GM12878 (cell line): ENCODE data around the gene KAZN. TPM values are rescaled to one million over a fixed set of nuclear protein-coding genes. Genes with fewer than 3 reads are reported as not detected.

Source experiments
- ATAC-seq: fragments of 200-7000 bp; cut with Tn5 transposase; 3 replicates; pipeline ENCODE4 v1.9.1; 2020; ENCODE audit warnings: mild to moderate bottlenecking, moderate library complexity
- BruUV-seq: library from RNA; stranded (reverse); fragments of 400-500 nt; replicated peaks from 2 replicates; lab custom pipeline; 2021; lab: Mats Ljungman, UMichigan
- CTCF ChIA-PET: fragments of 300-600 bp; sonication (Branson Sonifier 250); formaldehyde crosslinking; extraction: SDS; loops from one replicate; lab custom pipeline; 2021; ENCODE audit warnings: inconsistent platforms; lab: Yijun Ruan, JAX
- POLR2A ChIA-PET: fragments of 350-600 bp; formaldehyde crosslinking; extraction: SDS; loops from one replicate; lab custom pipeline; 2021; ENCODE audit warnings: inconsistent platforms; lab: Charles Lee
- RAD21 ChIA-PET: fragments of 300-600 bp; sonication (Branson Sonifier 250); formaldehyde crosslinking; loops from one replicate; lab custom pipeline; 2023; ENCODE audit warnings: antibody characterized with exemption; ENCODE audit not compliant: unreplicated experiment; lab: Charles Lee
- SMC1A ChIA-PET: fragments of 300-600 bp; sonication (Branson Sonifier 250); formaldehyde crosslinking; loops from one replicate; lab custom pipeline; 2023; ENCODE audit not compliant: unreplicated experiment, uncharacterized antibody; lab: Charles Lee
- DNase-seq: peaks from one replicate; pipeline ENCODE4 v3.0.0-alpha.2; 2011; ENCODE audit warnings: low read depth, low spot score
- FAIRE-seq: peaks from 3 replicates; lab custom pipeline; 2011; peaks lifted over from hg19 to GRCh38; lab: Jason Lieb, UNC
- H2AFZ ChIP-seq: 2 replicates; pipeline ENCODE4 v1.6.0; 2011; ENCODE audit warnings: low read depth, low read length, control low read depth; ENCODE audit not compliant: control insufficient read depth
- H3K27ac ChIP-seq: 2 replicates; pipeline ENCODE4 v1.5.1; 2011; ENCODE audit warnings: control low read depth; ENCODE audit not compliant: control insufficient read depth, insufficient read depth
- H3K27me3 ChIP-seq, 2 experiments: replicated peaks in 1 of 2; 2 replicates each; pipeline versions ENCODE4 v1.6.0 to v1.6.1; 2011; ENCODE audit warnings: low read length in 1 of 2; ENCODE audit not compliant: control insufficient read depth in 2 of 2, insufficient read depth in 2 of 2
- H3K36me3 ChIP-seq, 2 experiments: 2 replicates each; pipeline ENCODE4 v1.5.1; 2011; ENCODE audit warnings: low read length in 1 of 2; ENCODE audit not compliant: control insufficient read depth in 2 of 2, insufficient read depth in 2 of 2
- H3K4me1 ChIP-seq: 2 replicates; pipeline ENCODE4 v1.6.1; 2011; ENCODE audit warnings: mild to moderate bottlenecking, low read length, moderate library complexity, mixed read lengths; ENCODE audit not compliant: control insufficient read depth, insufficient read depth
- H3K4me2 ChIP-seq: 2 replicates; pipeline ENCODE4 v1.6.0; 2011; ENCODE audit warnings: control low read depth; ENCODE audit not compliant: control insufficient read depth, insufficient read depth
- H3K4me3 ChIP-seq: fragments of 200-600 bp; sonication (generic); 2 replicates; pipeline ENCODE4 v1.5.1; 2016
- H3K79me2 ChIP-seq: 2 replicates; pipeline ENCODE4 v1.6.0; 2011; ENCODE audit warnings: low read length; ENCODE audit not compliant: control insufficient read depth, insufficient read depth
- H3K9ac ChIP-seq: 2 replicates; pipeline ENCODE4 v1.8.0; 2011; ENCODE audit warnings: low read length, control low read depth, mixed read lengths; ENCODE audit not compliant: control insufficient read depth, insufficient read depth
- H3K9me3 ChIP-seq: replicated peaks from 3 replicates; pipeline ENCODE4 v1.5.1; 2011; ENCODE audit warnings: mild to moderate bottlenecking, low read length; ENCODE audit not compliant: control insufficient read depth, insufficient read depth
- H4K20me1 ChIP-seq: 2 replicates; pipeline ENCODE4 v1.6.0; 2011; ENCODE audit not compliant: control insufficient read depth, insufficient read depth
- BCL11A ChIP-seq: IDR thresholded peaks from 2 replicates; pipeline ENCODE4 v1.6.1; 2011; ENCODE audit warnings: low read depth, low read length
- BHLHE40 ChIP-seq, 2 experiments: fragments of 450-650 bp in 1 of 2; IDR thresholded peaks; 2 replicates each; pipeline ENCODE4 v1.6.1; 2011 to 2017; ENCODE audit warnings: low read depth in 2 of 2, borderline replicate concordance in 1 of 2, improper control_type of control experiment in 1 of 2, low read length in 1 of 2, mild to moderate bottlenecking in 1 of 2
- BRCA1 ChIP-seq: IDR thresholded peaks from 2 replicates; pipeline ENCODE4 v1.6.1; 2011; ENCODE audit warnings: low read depth, low read length, improper control_type of control experiment
- E2F4 ChIP-seq: IDR thresholded peaks from 2 replicates; pipeline ENCODE4 v1.6.1; 2012; ENCODE audit warnings: low read depth, low read length, improper control_type of control experiment
- ESRRA ChIP-seq: IDR thresholded peaks from 2 replicates; pipeline ENCODE4 v1.6.1; 2012; ENCODE audit warnings: mild to moderate bottlenecking, low read length, improper control_type of control experiment
- HCFC1 ChIP-seq: fragments of 150-350 bp; IDR thresholded peaks from 2 replicates; pipeline ENCODE4 v1.6.1; 2014; ENCODE audit warnings: low read length
- HDGF ChIP-seq: fragments of 450-650 bp; IDR thresholded peaks from 2 replicates; pipeline ENCODE4 v1.6.1; 2016; ENCODE audit warnings: antibody characterized with exemption
- POLR2AphosphoS5 ChIP-seq: IDR thresholded peaks from 2 replicates; pipeline ENCODE4 v1.6.1; 2011; ENCODE audit warnings: mild to moderate bottlenecking, low read length, inconsistent platforms
- RFX5 ChIP-seq: IDR thresholded peaks from 2 replicates; pipeline ENCODE4 v1.6.1; 2011; ENCODE audit warnings: low read depth, low read length, improper control_type of control experiment
- SMC3 ChIP-seq: IDR thresholded peaks from 2 replicates; pipeline ENCODE4 v1.6.1; 2011; ENCODE audit warnings: low read length, improper control_type of control experiment, borderline replicate concordance
- TBL1XR1 ChIP-seq: IDR thresholded peaks from 2 replicates; pipeline ENCODE4 v1.6.1; 2012; ENCODE audit warnings: low read depth, low read length, improper control_type of control experiment
- TCF7 ChIP-seq: IDR thresholded peaks from 2 replicates; pipeline ENCODE4 v1.6.1; 2014; ENCODE audit warnings: antibody characterized with exemption, borderline replicate concordance
- ZBTB33 ChIP-seq: fragments of 450-650 bp; IDR thresholded peaks from 2 replicates; pipeline ENCODE4 v1.6.1; 2017; ENCODE audit warnings: mild to moderate bottlenecking
- WGBS: methylation state at CpG from one replicate; pipeline ENCODE4 v1.1.6; 2016; ENCODE audit warnings: low lambda C conversion rate; ENCODE audit not compliant: insufficient replicate concordance, insufficient coverage; ENCODE audit errors: missing lambda C conversion rate; 5-methylcytosine and 5-hydroxymethylcytosine counted together
- in situ Hi-C: fragments of 300-500 bp; cut with MboI; formaldehyde crosslinking; loops from 9 replicates; pipeline ENCODE4 v1.14.3; 2018; ENCODE audit warnings: mixed read lengths
- intact Hi-C: fragments of 100-400 bp; cut with micrococcal nuclease; formaldehyde crosslinking; loops from one replicate; pipeline ENCODE4 v1.14.2; 2022; ENCODE audit not compliant: unreplicated experiment
- polyA plus RNA-seq, 11 experiments: library from polyadenylated mRNA; depleted of rRNA in 4 of 11; unstranded in 6 of 11; stranded (reverse) in 5 of 11; fragments of >200 nt; fragmentation: Nextera tagmentation in 4 of 11; fragmentation: Illumina TruSeq in 1 of 11; extraction: Ambion mirVana in 4 of 11; extraction: Trizol in 1 of 11; gene quantifications; 1 replicate in 1 of 11; 2 replicates in 10 of 11; pipeline versions ENCODE4 v1.2.1 to v1.2.3, GENCODE V29; 2011 to 2016; ENCODE audit warnings: inconsistent platforms in 2 of 11, missing spikeins in 2 of 11, low read depth in 1 of 11
- total RNA-seq, 4 experiments: library from RNA; depleted of rRNA in 3 of 4; stranded (reverse); fragments of >200 nt in 3 of 4; fragmentation: Illumina TruSeq in 1 of 4; extraction: Trizol in 1 of 4; gene quantifications; 2 replicates each; pipeline versions ENCODE4 v1.2.1 to v1.2.3, GENCODE V29; 2013 to 2021

The KAZN gene
- total and polyA plus RNA-seq, 10 of the 15 experiments (the other 5 are each of a cell fraction or from before 2014, with no cell fraction given) = 0.72 to 4.0 (median 1.2) TPM

- TF ChIP-seq ZBTB33 (no peak), POLR2AphosphoS5 (no peak), TBL1XR1 (no peak), TCF7 (no peak), BCL11A (no peak), ESRRA (no peak), BHLHE40 (IDR thresholded peaks at IDR 0.05; ENCODE audit: borderline replicate concordance in 1 of 2, low read depth in 2 of 2, low read length in 1 of 2) (no peak)
These were observed 320.8 kb downstream of the KAZN start (continued) for GRCh38 chr1:14919289-14919688.

GRCh38 chr1:14919751-14920150, 321.3 kb downstream of the KAZN start:
- TF ChIP-seq E2F4 (no peak), SMC3 (no peak), RFX5 (no peak), BRCA1 (no peak), HDGF (no peak), HCFC1 (no peak)
- H2AFZ ChIP-seq = no peak overlapping the region
- 21% methylated on average over 5 of the region's 5 CpGs for WGBS
- SMC1A ChIA-PET = no interaction called here
- H3K4me1 ChIP-seq = no peaks in the 10 kb centered on the region
- H3K9ac ChIP-seq = no peak overlapping the region
- no peak for ATAC-seq
- H3K36me3 ChIP-seq = no peaks in the 10 kb centered on the region
- RAD21 ChIA-PET = no interaction called here
- H3K27me3 ChIP-seq = peaks cover 0 to 8% of the 10 kb centered on the region in 2 experiments; a peak in 3 of 4 replicates
- intact Hi-C loops = loop anchor here (10.0 kb wide), 3 partner anchors 125 to 315 kb away; no protein-coding TSS in a partner anchor
- H3K27ac ChIP-seq = no peak overlapping the region
- H3K4me2 ChIP-seq = no peak overlapping the region
- POLR2A ChIA-PET = no interaction called here
- no peak for DNase-seq
- no TSS peak for BruUV-seq
- no peaks in the 10 kb centered on the region for H4K20me1 ChIP-seq
- H3K4me3 ChIP-seq = no peak overlapping the region
- in situ Hi-C loops = no loop called here
- FAIRE-seq = no peak
- CTCF ChIA-PET = no interaction called here
- no peaks in the 10 kb centered on the region for H3K9me3 ChIP-seq
- H3K79me2 ChIP-seq = no peaks in the 10 kb centered on the region
